CD8-positive, alpha-beta memory T cell (primary cell): Measurements from ENCODE around the gene OR9Q1. TPM values are rescaled to one million over a fixed set of nuclear protein-coding genes. Genes with fewer than 3 reads are reported as not detected.

ENCODE experiments used
- CTCF ChIA-PET: fragments of 350-600 bp; sonication (Branson Sonifier 250); formaldehyde crosslinking; loops from one replicate; lab custom pipeline; 2021; ENCODE audit warnings: antibody characterized with exemption; lab: Charles Lee
- POLR2A ChIA-PET: fragments of 350-600 bp; sonication (Branson Sonifier 250); formaldehyde crosslinking; loops from one replicate; lab custom pipeline; 2021; ENCODE audit warnings: antibody characterized with exemption; lab: Charles Lee
- DNase-seq, 5 donors: peaks; one replicate each; pipeline versions ENCODE4 v3.0.0 to v3.0.0-alpha.2; 2020 to 2022; ENCODE audit warnings: mixed read lengths in 1 of 5
- H3K27ac ChIP-seq: one replicate; pipeline ENCODE4 v1.7.0; 2013; ENCODE audit warnings: low read depth, mild to moderate bottlenecking, low read length, moderate library complexity
- H3K27me3 ChIP-seq: 2 replicates; pipeline ENCODE4 v1.7.0; 2013; ENCODE audit warnings: low read length, mild to moderate bottlenecking; ENCODE audit not compliant: insufficient read depth, poor library complexity, severe bottlenecking
- H3K36me3 ChIP-seq: 2 replicates; pipeline ENCODE4 v1.7.0; 2013; ENCODE audit warnings: mild to moderate bottlenecking, low read length, moderate library complexity; ENCODE audit not compliant: insufficient read depth
- H3K4me1 ChIP-seq: 2 replicates; pipeline ENCODE4 v1.7.0; 2013; ENCODE audit warnings: mild to moderate bottlenecking, low read length, moderate library complexity; ENCODE audit not compliant: insufficient read depth
- H3K4me3 ChIP-seq: 2 replicates; pipeline ENCODE4 v1.7.0; 2013; ENCODE audit warnings: mild to moderate bottlenecking, low read length
- H3K9me3 ChIP-seq: 2 replicates; pipeline ENCODE4 v1.7.0; 2013; ENCODE audit warnings: mild to moderate bottlenecking, low read length
- H3K27ac Mint-ChIP-seq, 8 donors: one replicate each; pipeline ENCODE4 v1.8.0; 2020 to 2021; ENCODE audit warnings: mixed read lengths in 8 of 8, mild to moderate bottlenecking in 6 of 8, inconsistent platforms in 3 of 8, moderate library complexity in 3 of 8
- H3K27me3 Mint-ChIP-seq, 2 donors: one replicate each; pipeline ENCODE4 v1.8.0; 2020 to 2021; ENCODE audit warnings: mixed read lengths in 2 of 2, mild to moderate bottlenecking in 1 of 2, moderate library complexity in 1 of 2
- H3K36me3 Mint-ChIP-seq, 3 donors: one replicate each; pipeline ENCODE4 v1.8.0; 2020 to 2021; ENCODE audit warnings: mixed read lengths in 3 of 3, inconsistent platforms in 1 of 3, mild to moderate bottlenecking in 1 of 3
- H3K4me1 Mint-ChIP-seq, 3 donors: one replicate each; pipeline ENCODE4 v1.8.0; 2020 to 2021; ENCODE audit warnings: mixed read lengths in 3 of 3, inconsistent platforms in 1 of 3, mild to moderate bottlenecking in 1 of 3
- H3K4me3 Mint-ChIP-seq, 7 donors: one replicate each; pipeline ENCODE4 v1.8.0; 2020 to 2021; ENCODE audit warnings: mixed read lengths in 7 of 7, mild to moderate bottlenecking in 6 of 7, moderate library complexity in 4 of 7, inconsistent platforms in 2 of 7
- H3K9me3 Mint-ChIP-seq, 5 donors: one replicate each; pipeline ENCODE4 v1.8.0; 2020 to 2022; ENCODE audit warnings: mixed read lengths in 5 of 5, mild to moderate bottlenecking in 3 of 5, moderate library complexity in 2 of 5, inconsistent platforms in 1 of 5
- polyA plus RNA-seq: library from polyadenylated mRNA; unstranded; fragments of 300-500 nt; fragmentation: Illumina TruSeq; gene quantifications from one replicate; pipeline ENCODE4 v1.2.3, GENCODE V29; 2021
- total RNA-seq, 2 experiments: library from RNA; stranded (reverse); gene quantifications; one replicate each; pipeline ENCODE4 v1.2.3, GENCODE V29; 2021

OR9Q1 gene
- total and polyA plus RNA-seq, 3 experiments from 2014 or later, result not detected

DNA sequence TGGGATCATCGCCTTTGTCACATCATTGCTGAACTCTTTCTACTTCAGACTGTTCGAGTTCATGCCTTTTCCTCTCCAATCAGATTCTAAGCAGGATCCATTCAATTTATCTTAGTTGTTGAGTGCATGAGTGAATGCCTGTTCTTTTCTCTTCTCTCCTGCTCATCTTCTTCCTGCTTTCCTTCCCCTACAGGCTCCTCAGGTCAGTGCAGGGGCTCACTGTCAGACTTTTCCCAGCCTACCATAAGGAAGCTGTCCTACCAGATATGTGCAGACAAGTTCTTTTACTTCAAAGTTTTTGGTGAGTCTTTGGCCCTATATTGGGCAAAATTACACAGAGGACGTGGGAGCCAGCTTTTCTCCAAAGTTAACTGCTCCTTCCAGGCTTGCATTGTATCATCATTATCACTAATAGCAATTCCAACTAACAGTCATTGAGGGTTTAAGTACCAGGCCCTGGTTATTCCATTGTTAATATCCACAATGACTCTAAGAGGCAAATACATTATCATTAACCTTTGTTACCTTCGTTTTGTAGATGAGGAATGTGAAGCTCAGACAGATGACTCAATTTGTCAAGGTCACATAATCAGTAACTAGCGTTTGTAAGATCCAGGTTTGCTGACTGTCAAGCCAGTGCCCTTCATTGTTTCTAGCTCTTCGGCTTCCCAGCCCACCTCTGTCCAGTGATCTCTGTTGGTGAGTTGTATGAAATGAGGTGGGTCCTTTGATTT, 37.4 kb downstream of the OR9Q1 start:
- no peak overlapping the region for H3K27ac Mint-ChIP-seq
- no peak for DNase-seq
- CTCF ChIA-PET, result no interaction called here
- Histone ChIP-seq H3K27me3 (no peaks in the 10 kb centered on the region), H3K4me1 (no peaks in the 10 kb centered on the region), H3K27ac (no peak overlapping the region), H3K36me3 (no peaks in the 10 kb centered on the region), H3K4me3 (no peak overlapping the region), H3K9me3 (no peaks in the 10 kb centered on the region)
- POLR2A ChIA-PET, result no interaction called here
- no peaks in the 10 kb centered on the region for H3K4me1 Mint-ChIP-seq
- no peaks in the 10 kb centered on the region for H3K36me3 Mint-ChIP-seq
- peaks cover 0 to 4% (median 0%) of the 10 kb centered on the region in 5 donors for H3K9me3 Mint-ChIP-seq
- H3K27me3 Mint-ChIP-seq, result peaks cover 11% of the 10 kb centered on the region in 2 donors
- no peak overlapping the region for H3K4me3 Mint-ChIP-seq

DNA sequence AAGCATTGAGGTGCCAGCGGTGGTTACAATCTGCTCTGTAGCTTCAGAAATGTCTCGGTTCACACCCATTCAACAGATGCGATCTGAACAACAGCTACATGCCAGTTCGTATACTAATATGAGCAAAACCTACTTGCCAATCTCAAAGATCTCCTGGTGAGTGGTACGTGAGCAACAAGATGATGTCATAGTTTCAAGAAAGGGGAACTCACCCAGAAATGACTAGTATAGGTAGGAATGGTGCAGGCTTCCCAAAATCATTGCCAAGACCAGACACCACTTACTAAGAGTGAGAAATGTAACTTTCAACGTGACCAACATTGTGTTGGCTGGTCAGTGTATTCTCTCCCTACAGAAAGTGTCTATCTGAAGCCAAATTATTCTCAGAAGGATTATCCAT, 38.1 kb downstream of the OR9Q1 start:
- POLR2A ChIA-PET, result no interaction called here
- no peaks in the 10 kb centered on the region for H3K4me1 Mint-ChIP-seq
- no peaks in the 10 kb centered on the region for H3K9me3 ChIP-seq
- H3K4me3 Mint-ChIP-seq, result no peak overlapping the region
- H3K27me3 ChIP-seq, result no peaks in the 10 kb centered on the region
- no peaks in the 10 kb centered on the region for H3K36me3 ChIP-seq
- H3K9me3 Mint-ChIP-seq, result peaks cover 0 to 4% (median 0%) of the 10 kb centered on the region in 5 donors
- H3K27ac ChIP-seq, result no peak overlapping the region
- H3K27me3 Mint-ChIP-seq, result peaks cover 9 to 11% of the 10 kb centered on the region in 2 donors
- H3K36me3 Mint-ChIP-seq, result no peaks in the 10 kb centered on the region
- CTCF ChIA-PET, result no interaction called here
- DNase-seq, result no peak
- no peaks in the 10 kb centered on the region for H3K4me1 ChIP-seq
- H3K4me3 ChIP-seq, result no peak overlapping the region
- no peak overlapping the region for H3K27ac Mint-ChIP-seq

DNA sequence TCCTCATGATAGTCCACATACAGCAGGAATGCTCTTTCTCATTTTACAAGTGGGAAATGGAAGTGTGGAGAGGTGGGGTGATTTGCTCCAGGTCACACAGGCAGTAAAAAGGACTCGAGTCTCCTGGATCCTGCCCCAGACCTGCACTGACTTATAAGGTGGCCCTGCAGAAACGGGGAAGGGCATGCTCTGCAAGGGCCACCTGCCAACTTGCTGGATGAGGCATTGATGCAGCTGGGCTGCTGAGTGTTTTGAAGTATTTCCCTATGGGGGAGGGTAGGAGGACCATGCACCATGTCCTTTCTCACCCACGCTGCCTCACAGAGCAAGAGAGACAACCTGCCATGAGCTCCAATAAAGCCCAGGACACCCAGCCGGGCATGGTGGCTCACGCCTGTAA, 44.0 kb downstream of the OR9Q1 start:
- no peaks in the 10 kb centered on the region for H3K4me1 Mint-ChIP-seq
- H3K27ac Mint-ChIP-seq, result no peak overlapping the region
- no peaks in the 10 kb centered on the region for H3K36me3 Mint-ChIP-seq

DNA sequence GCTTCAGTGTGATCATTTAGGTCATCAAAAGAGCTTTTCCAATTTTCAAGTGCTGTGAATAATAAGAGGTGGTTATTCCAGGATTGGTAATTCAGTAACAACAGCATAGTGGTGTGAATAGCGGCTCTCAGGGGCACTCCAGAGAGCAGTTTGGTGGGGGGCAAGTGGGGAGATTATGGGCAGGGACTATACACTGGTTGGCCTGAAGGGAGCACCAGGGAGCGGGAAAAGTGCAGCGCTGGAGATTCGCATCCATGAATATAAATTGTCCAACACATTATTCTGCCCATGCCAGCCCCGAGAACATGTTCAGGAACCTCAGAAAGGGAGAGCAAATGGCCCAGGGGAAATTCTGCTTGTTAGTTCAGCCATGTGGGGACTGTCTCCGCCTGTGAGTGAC, 45.0 kb downstream of the OR9Q1 start:
- CTCF ChIA-PET, result no interaction called here
- no peak overlapping the region for H3K27ac Mint-ChIP-seq

More for the DNA sequence above, 44.0 kb downstream of the OR9Q1 start:
- Mint-ChIP-seq H3K27me3 (peaks cover 0 to 8% of the 10 kb centered on the region in 2 donors), H3K9me3 (no peaks in the 10 kb centered on the region), H3K4me3 (no peak overlapping the region)
- no peak overlapping the region for H3K27ac ChIP-seq
- no peaks in the 10 kb centered on the region for H3K9me3 ChIP-seq
- POLR2A ChIA-PET, result no interaction called here
- no peaks in the 10 kb centered on the region for H3K36me3 ChIP-seq
- DNase-seq, result no peak
- H3K27me3 ChIP-seq, result no peaks in the 10 kb centered on the region
- H3K4me1 ChIP-seq, result no peaks in the 10 kb centered on the region
- no peak overlapping the region for H3K4me3 ChIP-seq
- CTCF ChIA-PET, result no interaction called here

DNA sequence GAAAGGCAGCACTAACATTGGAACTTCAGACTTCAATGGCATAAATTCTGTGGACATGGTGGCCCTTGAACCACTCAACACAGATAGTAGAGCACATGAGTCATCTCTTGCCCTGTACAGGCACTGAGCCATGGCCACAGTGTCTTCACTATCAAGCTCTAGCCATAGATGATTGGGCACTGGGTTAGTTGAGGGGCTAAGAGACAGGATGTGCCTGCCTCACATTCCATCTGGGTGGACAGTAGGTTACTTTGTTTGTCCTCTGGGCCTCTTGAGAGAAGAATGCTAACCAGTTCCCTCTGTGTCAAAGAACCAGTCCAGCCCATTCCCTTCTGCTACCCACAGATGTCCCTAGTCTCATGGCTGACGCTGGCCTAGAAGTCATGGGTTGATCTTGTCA, 46.9 kb downstream of the OR9Q1 start:
- POLR2A ChIA-PET, result no interaction called here
- H3K4me1 Mint-ChIP-seq, result no peaks in the 10 kb centered on the region
- H3K9me3 ChIP-seq, result no peaks in the 10 kb centered on the region
- no peak for DNase-seq
- H3K36me3 Mint-ChIP-seq, result no peaks in the 10 kb centered on the region
- peaks cover 0 to 4% (median 0%) of the 10 kb centered on the region in 5 donors for H3K9me3 Mint-ChIP-seq
- H3K4me3 ChIP-seq, result no peak overlapping the region
- H3K27me3 Mint-ChIP-seq, result peaks cover 2 to 5% of the 10 kb centered on the region in 2 donors
- no peak overlapping the region for H3K27ac ChIP-seq
- H3K4me3 Mint-ChIP-seq, result no peak overlapping the region
- CTCF ChIA-PET, result no interaction called here
- H3K4me1 ChIP-seq, result no peaks in the 10 kb centered on the region
- H3K27me3 ChIP-seq, result no peaks in the 10 kb centered on the region
- no peak overlapping the region for H3K27ac Mint-ChIP-seq
- H3K36me3 ChIP-seq, result no peaks in the 10 kb centered on the region

More for the DNA sequence above, 45.0 kb downstream of the OR9Q1 start:
- no peaks in the 10 kb centered on the region for H3K4me1 Mint-ChIP-seq
- H3K9me3 Mint-ChIP-seq, result no peaks in the 10 kb centered on the region
- no peak overlapping the region for H3K4me3 ChIP-seq
- H3K9me3 ChIP-seq, result no peaks in the 10 kb centered on the region
- DNase-seq, result no peak
- peaks cover 0 to 8% of the 10 kb centered on the region in 2 donors for H3K27me3 Mint-ChIP-seq
- H3K27me3 ChIP-seq, result no peaks in the 10 kb centered on the region
- POLR2A ChIA-PET, result no interaction called here
- no peaks in the 10 kb centered on the region for H3K36me3 Mint-ChIP-seq
- no peak overlapping the region for H3K27ac ChIP-seq
- no peak overlapping the region for H3K4me3 Mint-ChIP-seq
- no peaks in the 10 kb centered on the region for H3K4me1 ChIP-seq
- H3K36me3 ChIP-seq, result no peaks in the 10 kb centered on the region

DNA sequence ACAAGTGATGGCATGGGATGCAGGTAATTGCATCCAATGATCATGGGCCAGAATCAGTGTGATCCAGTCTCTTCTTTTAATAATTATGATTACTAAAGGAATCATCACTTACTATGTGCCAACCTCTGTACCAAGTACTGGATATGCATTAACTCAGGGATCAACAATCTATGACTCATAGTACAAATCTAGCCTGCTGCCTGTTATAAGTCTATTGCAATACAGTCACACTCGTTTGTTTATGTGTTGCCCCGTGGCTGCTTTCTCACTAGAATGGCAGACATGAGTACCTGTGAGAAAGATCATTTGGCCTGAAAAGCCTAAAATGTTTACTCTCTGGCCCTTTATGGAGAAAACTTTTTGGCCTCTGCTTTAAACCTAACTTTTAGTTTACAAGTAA, 52.1 kb downstream of the OR9Q1 start:
- Mint-ChIP-seq H3K4me1 (no peaks in the 10 kb centered on the region), H3K9me3 (peaks cover 0 to 7% (median 2%) of the 10 kb centered on the region in 5 donors), H3K36me3 (no peaks in the 10 kb centered on the region), H3K27me3 (peaks cover 2 to 5% of the 10 kb centered on the region in 2 donors), H3K27ac (no peak overlapping the region), H3K4me3 (no peak overlapping the region)
- no peak overlapping the region for H3K4me3 ChIP-seq
- DNase-seq, result no peak
- H3K9me3 ChIP-seq, result no peaks in the 10 kb centered on the region
- H3K36me3 ChIP-seq, result no peaks in the 10 kb centered on the region
- CTCF ChIA-PET, result no interaction called here
- no peak overlapping the region for H3K27ac ChIP-seq
- H3K27me3 ChIP-seq, result no peaks in the 10 kb centered on the region
- POLR2A ChIA-PET, result no interaction called here
- H3K4me1 ChIP-seq, result no peaks in the 10 kb centered on the region

DNA sequence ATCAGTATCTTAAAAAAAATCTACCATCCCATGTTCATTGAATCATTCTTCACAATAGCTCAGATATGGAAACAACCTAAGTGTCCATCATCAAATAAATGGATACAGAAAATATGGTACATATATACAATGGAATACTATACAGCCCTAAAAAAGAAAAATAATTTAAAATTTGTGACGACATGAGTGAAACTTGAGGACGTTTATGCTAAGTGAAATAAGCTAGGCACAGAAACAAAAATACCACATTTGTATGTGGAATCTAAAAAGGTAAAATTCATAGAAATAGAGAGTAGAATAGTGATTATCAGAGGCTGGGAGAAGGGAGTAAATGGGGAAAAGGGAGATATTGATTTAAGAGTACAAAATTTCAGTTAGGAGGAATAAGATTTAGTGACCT, 62.8 kb downstream of the OR9Q1 start:
- H3K4me1 ChIP-seq, result no peaks in the 10 kb centered on the region
- ChIA-PET CTCF (no interaction called here), POLR2A (no interaction called here)
- peaks cover 0 to 4% (median 2%) of the 10 kb centered on the region in 3 donors for H3K36me3 Mint-ChIP-seq
- H3K4me3 Mint-ChIP-seq, result no peak overlapping the region
- H3K27me3 ChIP-seq, result no peaks in the 10 kb centered on the region
- DNase-seq, result no peak
- no peaks in the 10 kb centered on the region for H3K9me3 ChIP-seq
- no peak overlapping the region for H3K4me3 ChIP-seq
- no peaks in the 10 kb centered on the region for H3K4me1 Mint-ChIP-seq
- no peak overlapping the region for H3K27ac Mint-ChIP-seq
- no peak overlapping the region for H3K27ac ChIP-seq
- H3K9me3 Mint-ChIP-seq, result peaks cover 2 to 17% (median 4%) of the 10 kb centered on the region in 5 donors
- H3K27me3 Mint-ChIP-seq, result peaks cover 0 to 4% of the 10 kb centered on the region in 2 donors
- H3K36me3 ChIP-seq, result no peaks in the 10 kb centered on the region

DNA sequence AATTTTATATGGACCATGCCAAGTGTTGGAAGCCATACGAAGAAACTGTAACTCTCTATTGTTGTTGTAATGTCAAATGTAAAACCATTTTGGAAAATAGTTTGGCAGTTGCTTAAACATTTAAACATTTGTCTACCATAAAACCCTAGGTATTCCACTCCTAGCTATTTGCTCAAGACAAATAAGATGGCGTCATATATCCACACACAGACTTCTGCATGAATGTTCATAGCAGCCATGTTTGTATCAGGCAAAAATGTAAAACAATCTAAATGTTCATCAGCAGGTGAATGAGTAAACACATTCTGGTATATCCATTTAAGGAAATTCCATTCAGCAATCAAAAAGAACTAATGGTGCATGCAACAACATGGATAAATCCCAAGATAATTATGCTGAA, 73.8 kb downstream of the OR9Q1 start:
- POLR2A ChIA-PET, result no interaction called here

More for the DNA sequence above, 73.8 kb downstream of the OR9Q1 start:
- CTCF ChIA-PET, result no interaction called here
- Mint-ChIP-seq H3K4me1 (no peaks in the 10 kb centered on the region), H3K36me3 (peaks cover 0 to 3% (median 0%) of the 10 kb centered on the region in 3 donors), H3K9me3 (peaks cover 5 to 8% (median 8%) of the 10 kb centered on the region in 5 donors), H3K4me3 (no peak overlapping the region), H3K27ac (no peak overlapping the region), H3K27me3 (peaks cover 2 to 11% of the 10 kb centered on the region in 2 donors)
- H3K4me3 ChIP-seq, result no peak overlapping the region
- H3K27me3 ChIP-seq, result no peaks in the 10 kb centered on the region
- H3K9me3 ChIP-seq, result no peaks in the 10 kb centered on the region
- no peaks in the 10 kb centered on the region for H3K4me1 ChIP-seq
- H3K36me3 ChIP-seq, result no peaks in the 10 kb centered on the region
- no peak for DNase-seq
- H3K27ac ChIP-seq, result no peak overlapping the region
